K562 (cell line): ENCODE data around the gene PMIS2. TPM values are rescaled to one million over a fixed set of nuclear protein-coding genes. Genes with fewer than 3 reads are reported as not detected.

Source experiments
- CC2D1A ChIP-seq: fragments of 450-650 bp; IDR thresholded peaks from 2 replicates; pipeline ENCODE4 v1.6.1; 2017; ENCODE audit warnings: mild to moderate bottlenecking
- ESRRA ChIP-seq: fragments of 450-650 bp; IDR thresholded peaks from 2 replicates; pipeline ENCODE4 v1.6.1; 2014; ENCODE audit warnings: low read depth, mild to moderate bottlenecking, moderate library complexity, borderline replicate concordance
- GATAD2A ChIP-seq: fragments of 450-650 bp; IDR thresholded peaks from 2 replicates; pipeline ENCODE4 v1.6.1; 2017
- HNRNPUL1 ChIP-seq: fragments of 200-400 bp; formaldehyde crosslinking; IDR thresholded peaks from 2 replicates; pipeline ENCODE4 v1.6.1; 2017; ENCODE audit warnings: low read length
- MAX ChIP-seq: sonication (generic); formaldehyde crosslinking; IDR thresholded peaks from 2 replicates; pipeline ENCODE4 v1.9.0; 2022; ENCODE audit warnings: mild to moderate bottlenecking, missing genetic modification reagents
- NFATC3 ChIP-seq: fragments of 450-650 bp; IDR thresholded peaks from 2 replicates; pipeline ENCODE4 v1.6.1; 2017; ENCODE audit warnings: mild to moderate bottlenecking
- NFRKB ChIP-seq: fragments of 450-650 bp; IDR thresholded peaks from 2 replicates; pipeline ENCODE4 v1.6.1; 2016; ENCODE audit warnings: low read depth
- NFXL1 ChIP-seq: fragments of 450-650 bp; formaldehyde crosslinking; IDR thresholded peaks from 2 replicates; pipeline ENCODE4 v1.4.0; 2021; ENCODE audit warnings: mild to moderate bottlenecking
- NR2F6 ChIP-seq: fragments of 450-650 bp; formaldehyde crosslinking; IDR thresholded peaks from 2 replicates; pipeline ENCODE4 v1.4.0; 2020; ENCODE audit warnings: mild to moderate bottlenecking
- PATZ1 ChIP-seq: fragments of 250-450 bp; sonication (Bioruptor Pico); IDR thresholded peaks from 2 replicates; pipeline ENCODE4 v1.5.0; 2020; ENCODE audit warnings: mild to moderate bottlenecking, borderline replicate concordance
- RBFOX2 ChIP-seq: fragments of 200-400 bp; formaldehyde crosslinking; IDR thresholded peaks from 2 replicates; pipeline ENCODE4 v1.6.1; 2017; ENCODE audit warnings: low read depth, mild to moderate bottlenecking, low read length, moderate library complexity
- STAT6 ChIP-seq: sonication (generic); formaldehyde crosslinking; IDR thresholded peaks from 2 replicates; pipeline ENCODE4 v1.8.1; 2023; ENCODE audit warnings: mild to moderate bottlenecking, missing genetic modification reagents
- TCF15 ChIP-seq: fragments of 250-450 bp; sonication (Bioruptor Pico); IDR thresholded peaks from 2 replicates; pipeline ENCODE4 v1.8.0; 2022; ENCODE audit warnings: moderate library complexity, mild to moderate bottlenecking, inconsistent platforms
- TCF7 ChIP-seq: sonication (generic); IDR thresholded peaks from 2 replicates; pipeline ENCODE4 v1.6.1; 2016; ENCODE audit warnings: antibody characterized with exemption, borderline replicate concordance
- ZFP1 ChIP-seq: fragments of 450-650 bp; formaldehyde crosslinking; IDR thresholded peaks from 2 replicates; pipeline ENCODE4 v1.4.0; 2020; ENCODE audit warnings: mild to moderate bottlenecking, mixed read lengths
- ZNF174 ChIP-seq: fragments of 250-450 bp; sonication (Bioruptor Pico); IDR thresholded peaks from 2 replicates; pipeline ENCODE4 v1.4.0; 2020; ENCODE audit warnings: mild to moderate bottlenecking
- ZNF24 ChIP-seq: fragments of 450-650 bp; IDR thresholded peaks from 2 replicates; pipeline ENCODE4 v1.6.1; 2016
- ZNF253 ChIP-seq: fragments of 250-450 bp; sonication (Bioruptor Pico); conservative IDR thresholded peaks from 2 replicates; pipeline ENCODE4 v1.6.1; 2021; ENCODE audit warnings: mild to moderate bottlenecking
- ZNF274 ChIP-seq: IDR thresholded peaks from 2 replicates; pipeline ENCODE4 v1.6.1; 2011; ENCODE audit warnings: low read depth, mild to moderate bottlenecking, low read length, moderate library complexity, borderline replicate concordance
- ZNF518B ChIP-seq: fragments of 250-450 bp; sonication (Bioruptor Pico); IDR thresholded peaks from 2 replicates; pipeline ENCODE4 v1.5.0; 2021; ENCODE audit warnings: mild to moderate bottlenecking, moderate library complexity
- ZNF79 ChIP-seq: fragments of 250-450 bp; sonication (Bioruptor Pico); IDR thresholded peaks from 2 replicates; pipeline ENCODE4 v1.4.0; 2020; ENCODE audit warnings: low read depth, mild to moderate bottlenecking, moderate library complexity
- polyA plus RNA-seq, 8 experiments: library from polyadenylated mRNA; depleted of rRNA in 4 of 8; stranded (reverse) in 5 of 8; unstranded in 3 of 8; fragments of >200 nt; fragmentation: Nextera tagmentation in 2 of 8; fragmentation: Illumina TruSeq in 1 of 8; extraction: Ambion mirVana in 2 of 8; extraction: Trizol in 1 of 8; gene quantifications; 2 replicates each; pipeline versions ENCODE4 v1.2.1 to v1.2.3, GENCODE V29; 2011 to 2014; ENCODE audit warnings: inconsistent platforms in 1 of 8, missing spikeins in 1 of 8
- total RNA-seq, 7 experiments: library from RNA; depleted of rRNA in 6 of 7; stranded (reverse); fragments of >200 nt in 6 of 7; fragmentation: Illumina TruSeq in 2 of 7; extraction: Trizol in 2 of 7; gene quantifications; 2 replicates each; pipeline versions ENCODE4 v1.2.1 to v1.2.3, GENCODE V29; 2011 to 2021; ENCODE audit warnings: low replicate concordance in 1 of 7

The PMIS2 gene
- total and polyA plus RNA-seq, 9 of the 15 experiments (the other 6 are each of a cell fraction or from before 2014, with no cell fraction given) = not detected

GRCh38 chr19:35557539-35558399, 28.2 kb upstream of the PMIS2 start (continued):
- TF ChIP-seq ZNF518B (CRISPR knock-in tag) (no peak), STAT6 (no peak), NR2F6 (no peak), NFXL1 (CRISPR knock-in tag) (no peak), HNRNPUL1 (no peak), NFATC3 (no peak), ZNF24 (no peak), TCF15 (CRISPR knock-in tag) (no peak), NFRKB (no peak), ZNF79 (CRISPR knock-in tag) (no peak), GATAD2A (no peak), ZNF253 (no peak), PATZ1 (CRISPR knock-in tag) (no peak), CC2D1A (no peak), ZNF174 (CRISPR knock-in tag) (no peak), ZNF274 (no peak), ESRRA (0 out of 2 replicates have a peak, but pooled peaks have one; percentile 9), TCF7 (no peak), RBFOX2 (peak; percentile 32; the same call in 1 of the 2 replicates), ZFP1 (CRISPR knock-in tag) (no peak), MAX (CRISPR knock-in tag) (peak; percentile 94)
